Stimulated activated CD8-positive, alpha-beta memory T cell treated with anti-CD3 and anti-CD28 coated beads, Interleukin-2, amount 100 ng/mL, for 1 hour (primary cell): Measurements from ENCODE around the gene DGCR8.

Experiments
- DNase-seq, 2 donors: peaks; one replicate each; pipeline ENCODE4 v3.0.0-alpha.2; 2020; ENCODE audit warnings: low read depth in 2 of 2

Gene DGCR8

GRCh38 chr22:20052309-20053259, 27.5 kb upstream of the DGCR8 start:
- DNase-seq, result no peak

- DNase-seq, result no peak
Measured at GRCh38 chr22:20053407-20054033, 26.5 kb upstream of the DGCR8 start.

- DNase-seq, result no peak
Measured at GRCh38 chr22:20054034-20054427, 26.0 kb upstream of the DGCR8 start.

GRCh38 chr22:20054485-20054884, 25.6 kb upstream of the DGCR8 start:
- no peak for DNase-seq

GRCh38 chr22:20055144-20055543, 24.9 kb upstream of the DGCR8 start:
- no peak for DNase-seq

GRCh38 chr22:20055654-20056053, 24.4 kb upstream of the DGCR8 start:
- no peak for DNase-seq

- no peak for DNase-seq
Measured at GRCh38 chr22:20056161-20056560, 23.9 kb upstream of the DGCR8 start.

- no peak for DNase-seq
Measured at GRCh38 chr22:20056696-20057386, 23.2 kb upstream of the DGCR8 start.

- no peak for DNase-seq
Measured at GRCh38 chr22:20057596-20058268, 22.3 kb upstream of the DGCR8 start.

GRCh38 chr22:20058989-20059770, 20.9 kb upstream of the DGCR8 start:
- no peak for DNase-seq

GRCh38 chr22:20060700-20061480, 19.2 kb upstream of the DGCR8 start:
- no peak for DNase-seq

GRCh38 chr22:20061481-20061861, 18.6 kb upstream of the DGCR8 start:
- DNase-seq, result no peak

GRCh38 chr22:20062043-20062765, 17.8 kb upstream of the DGCR8 start:
- DNase-seq, result no peak

GRCh38 chr22:20062766-20063083, 17.3 kb upstream of the DGCR8 start:
- DNase-seq, result no peak

- no peak for DNase-seq
Measured at GRCh38 chr22:20063271-20064139, 16.5 kb upstream of the DGCR8 start.

GRCh38 chr22:20064140-20064480, 15.9 kb upstream of the DGCR8 start:
- DNase-seq, result no peak

GRCh38 chr22:20064545-20065262, 15.3 kb upstream of the DGCR8 start:
- no peak for DNase-seq

- DNase-seq, result no peak
Measured at GRCh38 chr22:20065896-20066616, 14.0 kb upstream of the DGCR8 start.
